K562 (cell line): ENCODE measurements around the gene PSMB2. TPM values are rescaled to one million over a fixed set of nuclear protein-coding genes. Genes with fewer than 3 reads are reported as not detected.

Experiments
- ATF1 ChIP-seq, 2 experiments: fragments of 450-650 bp in 1 of 2; IDR thresholded peaks; 2 replicates each; pipeline ENCODE4 v1.6.1; 2016; ENCODE audit warnings: missing compliant biosample characterization in 1 of 2, missing genetic modification characterization in 1 of 2
- ETV6 ChIP-seq, 3 experiments: fragments of 150-350 bp in 1 of 3; sonication (generic) in 1 of 3; formaldehyde crosslinking in 1 of 3; IDR thresholded peaks; 2 replicates each; pipeline versions ENCODE4 v1.6.1 to v1.8.0; 2014 to 2022; ENCODE audit warnings: borderline replicate concordance in 2 of 3, low read depth in 2 of 3, antibody characterized with exemption in 1 of 3, low read length in 1 of 3, mild to moderate bottlenecking in 1 of 3, missing genetic modification reagents in 1 of 3
- FIP1L1 ChIP-seq: fragments of 200-400 bp; formaldehyde crosslinking; IDR thresholded peaks from 2 replicates; pipeline ENCODE4 v1.6.1; 2018; ENCODE audit warnings: mild to moderate bottlenecking, low read depth, low read length; ENCODE audit not compliant: poor library complexity, severe bottlenecking
- KHSRP ChIP-seq: fragments of 450-650 bp; IDR thresholded peaks from 2 replicates; pipeline ENCODE4 v1.6.1; 2017
- MAZ ChIP-seq, 2 experiments: fragments of 450-650 bp in 1 of 2; sonication (generic) in 1 of 2; formaldehyde crosslinking; IDR thresholded peaks in 1 of 2; conservative IDR thresholded peaks in 1 of 2; 2 replicates each; pipeline versions ENCODE4 v1.4.0 to v1.5.0; 2020; ENCODE audit warnings: mild to moderate bottlenecking in 1 of 2, missing genetic modification reagents in 1 of 2
- MECOM ChIP-seq: fragments of 250-450 bp; sonication (Bioruptor Pico); IDR thresholded peaks from 2 replicates; pipeline ENCODE4 v1.8.0; 2022; ENCODE audit warnings: inconsistent platforms
- SAFB ChIP-seq: fragments of 200-400 bp; formaldehyde crosslinking; IDR thresholded peaks from 2 replicates; pipeline ENCODE4 v1.6.1; 2017; ENCODE audit warnings: low read depth, low read length, borderline replicate concordance
- SAP30 ChIP-seq: fragments of 200-600 bp; sonication (generic); IDR thresholded peaks from 2 replicates; pipeline ENCODE4 v1.6.1; 2012; ENCODE audit warnings: borderline replicate concordance, low read depth, mild to moderate bottlenecking, moderate library complexity, low read length, control low read depth, inconsistent platforms; ENCODE audit not compliant: insufficient read depth, poor library complexity, severe bottlenecking
- THRAP3 ChIP-seq: fragments of 450-650 bp; IDR thresholded peaks from 2 replicates; pipeline ENCODE4 v1.6.1; 2016; ENCODE audit warnings: mild to moderate bottlenecking, inconsistent platforms, borderline replicate concordance
- ZBTB7A ChIP-seq: IDR thresholded peaks from 2 replicates; pipeline ENCODE4 v1.6.1; 2011; ENCODE audit warnings: low read depth, mild to moderate bottlenecking, low read length, moderate library complexity, borderline replicate concordance; ENCODE audit not compliant: control insufficient read depth
- ZNF408 ChIP-seq: fragments of 250-450 bp; sonication (Bioruptor Pico); IDR thresholded peaks from 2 replicates; pipeline ENCODE4 v1.4.0; 2020; ENCODE audit warnings: low read depth, mild to moderate bottlenecking, moderate library complexity
- ZNF584 ChIP-seq: fragments of 200-800 bp; sonication (Bioruptor generic); IDR thresholded peaks from 2 replicates; pipeline ENCODE4 v1.6.1; 2016; ENCODE audit warnings: low read depth, mild to moderate bottlenecking, missing genetic modification characterization, missing compliant biosample characterization
- polyA plus RNA-seq, 8 experiments: library from polyadenylated mRNA; depleted of rRNA in 4 of 8; stranded (reverse) in 5 of 8; unstranded in 3 of 8; fragments of >200 nt; fragmentation: Nextera tagmentation in 2 of 8; fragmentation: Illumina TruSeq in 1 of 8; extraction: Ambion mirVana in 2 of 8; extraction: Trizol in 1 of 8; gene quantifications; 2 replicates each; pipeline versions ENCODE4 v1.2.1 to v1.2.3, GENCODE V29; 2011 to 2014; ENCODE audit warnings: inconsistent platforms in 1 of 8, missing spikeins in 1 of 8
- total RNA-seq, 7 experiments: library from RNA; depleted of rRNA in 6 of 7; stranded (reverse); fragments of >200 nt in 6 of 7; fragmentation: Illumina TruSeq in 2 of 7; extraction: Trizol in 2 of 7; gene quantifications; 2 replicates each; pipeline versions ENCODE4 v1.2.1 to v1.2.3, GENCODE V29; 2011 to 2021; ENCODE audit warnings: low replicate concordance in 1 of 7
- TF ChIP-seq, protein P1 (sequence below), 2 experiments: IDR thresholded peaks; 2 replicates each; pipeline ENCODE4 v1.6.1; 2011; ENCODE audit warnings: borderline replicate concordance in 1 of 2, control low read depth in 1 of 2, low read depth in 1 of 2, low read length in 1 of 2, mild to moderate bottlenecking in 1 of 2, mixed read lengths in 1 of 2, moderate library complexity in 1 of 2; ENCODE audit not compliant: insufficient read depth in 1 of 2, insufficient read length in 1 of 2, poor library complexity in 1 of 2, severe bottlenecking in 1 of 2; ENCODE audit errors: extremely low read depth in 1 of 2
- TF ChIP-seq, protein P2 (sequence below): fragments of 450-650 bp; IDR thresholded peaks from 2 replicates; pipeline ENCODE4 v1.7.0; 2016; ENCODE audit warnings: borderline replicate concordance
- TF ChIP-seq, protein P3 (sequence below), 3 experiments: IDR thresholded peaks in 2 of 3; conservative IDR thresholded peaks in 1 of 3; 2 replicates each; pipeline ENCODE4 v1.5.1; 2011 to 2012; ENCODE audit warnings: low read length in 3 of 3, mild to moderate bottlenecking in 3 of 3, control low read depth in 2 of 3, improper control_type of control experiment in 1 of 3, inconsistent platforms in 1 of 3, low read depth in 1 of 3, mixed read lengths in 1 of 3, moderate library complexity in 1 of 3; ENCODE audit not compliant: insufficient read depth in 2 of 3
- TF ChIP-seq, protein P4 (sequence below): sonication (generic); formaldehyde crosslinking; IDR thresholded peaks from 2 replicates; pipeline ENCODE4 v1.8.1; 2023; ENCODE audit warnings: mild to moderate bottlenecking, missing genetic modification reagents, moderate library complexity
- TF ChIP-seq, protein P5 (sequence below): IDR thresholded peaks from 3 replicates; pipeline ENCODE4 v1.6.1; 2011; ENCODE audit warnings: borderline replicate concordance, mild to moderate bottlenecking; ENCODE audit not compliant: insufficient read length, insufficient read depth

Gene PSMB2
- total and polyA plus RNA-seq, 9 of the 15 experiments (the other 6 are each of a cell fraction or from before 2014, with no cell fraction given), result 71.7 to 543 (median 165) TPM

DNA sequence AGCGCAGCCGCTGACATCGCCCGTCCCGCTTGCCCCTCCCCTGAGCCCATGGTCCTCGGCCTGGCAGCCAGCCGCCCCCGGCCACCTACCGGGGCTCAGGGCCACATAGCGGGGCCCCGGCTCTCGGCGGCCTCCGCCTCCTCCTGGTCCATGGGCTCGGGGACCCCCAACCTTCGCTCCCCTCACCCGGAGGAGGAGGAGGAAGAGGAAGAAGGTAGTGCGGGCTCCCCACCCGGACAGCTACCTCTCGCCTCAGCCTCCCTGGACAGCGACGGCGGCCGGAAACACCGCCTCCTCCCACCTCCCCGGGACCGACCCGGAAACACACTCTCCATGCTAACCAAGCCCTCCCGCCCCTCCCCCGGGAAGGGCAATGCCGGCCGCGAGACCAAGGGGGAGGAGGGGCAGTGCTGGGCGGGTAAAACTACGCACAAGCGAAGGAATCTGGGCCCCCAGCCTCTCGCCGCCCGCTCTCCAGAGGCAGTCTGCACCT lies 84.2 kb downstream of the PSMB2 start, which contains the start of gene KIAA0319L (continued):
- TF ChIP-seq, protein P1, sequence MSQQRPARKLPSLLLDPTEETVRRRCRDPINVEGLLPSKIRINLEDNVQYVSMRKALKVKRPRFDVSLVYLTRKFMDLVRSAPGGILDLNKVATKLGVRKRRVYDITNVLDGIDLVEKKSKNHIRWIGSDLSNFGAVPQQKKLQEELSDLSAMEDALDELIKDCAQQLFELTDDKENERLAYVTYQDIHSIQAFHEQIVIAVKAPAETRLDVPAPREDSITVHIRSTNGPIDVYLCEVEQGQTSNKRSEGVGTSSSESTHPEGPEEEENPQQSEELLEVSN (IDR thresholded peaks at IDR 0.05; ENCODE audit: borderline replicate concordance in 1 of 2, extremely low read depth in 1 of 2, insufficient read depth in 1 of 2, insufficient read length in 1 of 2, low read depth in 1 of 2, low read length in 1 of 2, poor library complexity in 1 of 2, severe bottlenecking in 1 of 2), result peak in 1 of 2 experiments; percentile 35
- TF ChIP-seq ZNF408 (CRISPR knock-in tag) (no peak), MAZ (CRISPR knock-in tag; conservative IDR thresholded peaks at IDR 0.05 in 1 of 2, IDR thresholded peaks at IDR 0.05 in 1 of 2) (peak in 1 of 2 experiments; percentile 100; a peak in 2 of 4 replicates), ETV6 (IDR thresholded peaks at IDR 0.05; ENCODE audit: borderline replicate concordance in 1 of 2, low read depth in 2 of 2, low read length in 1 of 2) (peak in 1 of 2 experiments; percentile 8; a peak in 1 of 4 replicates), ETV6 (CRISPR knock-in tag; IDR thresholded peaks at IDR 0.05; ENCODE audit: borderline replicate concordance) (no peak), SAFB (no peak), KHSRP (no peak), ZBTB7A (peak; percentile 82), ATF1 (CRISPR knock-in tag; IDR thresholded peaks at IDR 0.05) (no peak), ATF1 (tag; IDR thresholded peaks at IDR 0.05) (no peak), MECOM (CRISPR knock-in tag) (no peak), SAP30 (peak; percentile 16), FIP1L1 (no peak), THRAP3 (no peak), ZNF584 (CRISPR knock-in tag) (no peak)
- TF ChIP-seq, protein P2, sequence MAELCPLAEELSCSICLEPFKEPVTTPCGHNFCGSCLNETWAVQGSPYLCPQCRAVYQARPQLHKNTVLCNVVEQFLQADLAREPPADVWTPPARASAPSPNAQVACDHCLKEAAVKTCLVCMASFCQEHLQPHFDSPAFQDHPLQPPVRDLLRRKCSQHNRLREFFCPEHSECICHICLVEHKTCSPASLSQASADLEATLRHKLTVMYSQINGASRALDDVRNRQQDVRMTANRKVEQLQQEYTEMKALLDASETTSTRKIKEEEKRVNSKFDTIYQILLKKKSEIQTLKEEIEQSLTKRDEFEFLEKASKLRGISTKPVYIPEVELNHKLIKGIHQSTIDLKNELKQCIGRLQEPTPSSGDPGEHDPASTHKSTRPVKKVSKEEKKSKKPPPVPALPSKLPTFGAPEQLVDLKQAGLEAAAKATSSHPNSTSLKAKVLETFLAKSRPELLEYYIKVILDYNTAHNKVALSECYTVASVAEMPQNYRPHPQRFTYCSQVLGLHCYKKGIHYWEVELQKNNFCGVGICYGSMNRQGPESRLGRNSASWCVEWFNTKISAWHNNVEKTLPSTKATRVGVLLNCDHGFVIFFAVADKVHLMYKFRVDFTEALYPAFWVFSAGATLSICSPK, result no peak
- TF ChIP-seq, protein P3, sequence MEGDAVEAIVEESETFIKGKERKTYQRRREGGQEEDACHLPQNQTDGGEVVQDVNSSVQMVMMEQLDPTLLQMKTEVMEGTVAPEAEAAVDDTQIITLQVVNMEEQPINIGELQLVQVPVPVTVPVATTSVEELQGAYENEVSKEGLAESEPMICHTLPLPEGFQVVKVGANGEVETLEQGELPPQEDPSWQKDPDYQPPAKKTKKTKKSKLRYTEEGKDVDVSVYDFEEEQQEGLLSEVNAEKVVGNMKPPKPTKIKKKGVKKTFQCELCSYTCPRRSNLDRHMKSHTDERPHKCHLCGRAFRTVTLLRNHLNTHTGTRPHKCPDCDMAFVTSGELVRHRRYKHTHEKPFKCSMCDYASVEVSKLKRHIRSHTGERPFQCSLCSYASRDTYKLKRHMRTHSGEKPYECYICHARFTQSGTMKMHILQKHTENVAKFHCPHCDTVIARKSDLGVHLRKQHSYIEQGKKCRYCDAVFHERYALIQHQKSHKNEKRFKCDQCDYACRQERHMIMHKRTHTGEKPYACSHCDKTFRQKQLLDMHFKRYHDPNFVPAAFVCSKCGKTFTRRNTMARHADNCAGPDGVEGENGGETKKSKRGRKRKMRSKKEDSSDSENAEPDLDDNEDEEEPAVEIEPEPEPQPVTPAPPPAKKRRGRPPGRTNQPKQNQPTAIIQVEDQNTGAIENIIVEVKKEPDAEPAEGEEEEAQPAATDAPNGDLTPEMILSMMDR (IDR thresholded peaks at IDR 0.05 in 2 of 3, conservative IDR thresholded peaks at IDR 0.05 in 1 of 3; ENCODE audit: insufficient read depth in 2 of 3, low read depth in 1 of 3, low read length in 3 of 3), result no peak; a peak in 1 of 6 replicates
- TF ChIP-seq, protein P4, sequence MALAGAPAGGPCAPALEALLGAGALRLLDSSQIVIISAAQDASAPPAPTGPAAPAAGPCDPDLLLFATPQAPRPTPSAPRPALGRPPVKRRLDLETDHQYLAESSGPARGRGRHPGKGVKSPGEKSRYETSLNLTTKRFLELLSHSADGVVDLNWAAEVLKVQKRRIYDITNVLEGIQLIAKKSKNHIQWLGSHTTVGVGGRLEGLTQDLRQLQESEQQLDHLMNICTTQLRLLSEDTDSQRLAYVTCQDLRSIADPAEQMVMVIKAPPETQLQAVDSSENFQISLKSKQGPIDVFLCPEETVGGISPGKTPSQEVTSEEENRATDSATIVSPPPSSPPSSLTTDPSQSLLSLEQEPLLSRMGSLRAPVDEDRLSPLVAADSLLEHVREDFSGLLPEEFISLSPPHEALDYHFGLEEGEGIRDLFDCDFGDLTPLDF (CRISPR knock-in tag), result no peak
- TF ChIP-seq, protein P5, sequence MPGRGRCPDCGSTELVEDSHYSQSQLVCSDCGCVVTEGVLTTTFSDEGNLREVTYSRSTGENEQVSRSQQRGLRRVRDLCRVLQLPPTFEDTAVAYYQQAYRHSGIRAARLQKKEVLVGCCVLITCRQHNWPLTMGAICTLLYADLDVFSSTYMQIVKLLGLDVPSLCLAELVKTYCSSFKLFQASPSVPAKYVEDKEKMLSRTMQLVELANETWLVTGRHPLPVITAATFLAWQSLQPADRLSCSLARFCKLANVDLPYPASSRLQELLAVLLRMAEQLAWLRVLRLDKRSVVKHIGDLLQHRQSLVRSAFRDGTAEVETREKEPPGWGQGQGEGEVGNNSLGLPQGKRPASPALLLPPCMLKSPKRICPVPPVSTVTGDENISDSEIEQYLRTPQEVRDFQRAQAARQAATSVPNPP, result no peak
